ENCODE data around the gene CAMKK1. TPM values are rescaled to one million over a fixed set of nuclear protein-coding genes. Genes with fewer than 3 reads are reported as not detected.
A peak's percentile ranks its signal among the peaks of the same experiment; 100 is the strongest.

CAMKK1 gene
- polyA plus RNA-seq, 1 of the 3 experiments (the other 2 are of a cell fraction), result 6.8 TPM

GRCh38 chr17:3845621-3846436 is 47.0 kb downstream of the CAMKK1 start, which contains the start of gene NCBP3 (continued):
- TF ChIP-seq MAX (IDR thresholded peaks at IDR 0.05; ENCODE audit: low read depth) (no peak; the same call in 1 of the 2 replicates), SIN3A (IDR thresholded peaks at IDR 0.05; ENCODE audit: borderline replicate concordance, low read depth, low read length) (peak; percentile 96; the same call in 1 of the 2 replicates)

- no peaks in the 10 kb centered on the region for H3K9me3 ChIP-seq
- no peaks in the 10 kb centered on the region for H3K27me3 ChIP-seq (ENCODE audit: insufficient read depth)
- H3K9me2 ChIP-seq, result no peaks in the 10 kb centered on the region
- H3K36me3 ChIP-seq (replicated peaks in 1 of 2; ENCODE audit: control insufficient read depth in 1 of 2, insufficient read depth in 2 of 2, low read length in 1 of 2), result peaks cover 18 to 24% of the 10 kb centered on the region in 2 experiments
- peak overlapping the region; percentile 85 to 96 for H3K4me3 ChIP-seq (ENCODE audit: low read depth in 2 of 2, low read length in 1 of 2)
- H3K79me2 ChIP-seq (ENCODE audit: insufficient read depth), result peaks cover 53% of the 10 kb centered on the region
- no peak for TF ChIP-seq IRF3 (IDR thresholded peaks at IDR 0.05; ENCODE audit: low read depth, low read length)
- no peak for TF ChIP-seq SMC3 (IDR thresholded peaks at IDR 0.05; ENCODE audit: low read depth, low read length)
- TF ChIP-seq SIN3A (IDR thresholded peaks at IDR 0.05; ENCODE audit: borderline replicate concordance, low read depth, low read length), result no peak
- no peak for TF ChIP-seq USF1 (IDR thresholded peaks at IDR 0.05; ENCODE audit: borderline replicate concordance, low read depth)
- TF ChIP-seq ZBTB33 (IDR thresholded peaks at IDR 0.05; ENCODE audit: borderline replicate concordance, low read depth), result no peak
- TF ChIP-seq JUND (IDR thresholded peaks at IDR 0.05), result no peak
- no peak for TF ChIP-seq RAD21 (IDR thresholded peaks at IDR 0.05; ENCODE audit: low read length)
- no peak for TF ChIP-seq RCOR1 (IDR thresholded peaks at IDR 0.05; ENCODE audit: low read length)
- TF ChIP-seq FOXJ3 (CRISPR knock-in tag; IDR thresholded peaks at IDR 0.05), result no peak
- TF ChIP-seq USF2 (IDR thresholded peaks at IDR 0.05; ENCODE audit: borderline replicate concordance, low read depth, low read length), result no peak
- TF ChIP-seq REST (IDR thresholded peaks at IDR 0.05; ENCODE audit: low read depth, low read length), result no peak
- TF ChIP-seq CTCF (IDR thresholded peaks at IDR 0.05), result no peak
- ChIA-PET POLR2A (interaction anchor here (0.7 to 1.0 kb wide), 3 partner anchors 105 to 122 kb away, joined by 3 to 5 read pairs (median 3); partner anchors contain the start of gene HASPIN), CTCF (interaction anchor here (0.8 to 9.7 kb wide), 19 partner anchors 9 to 230 kb away, joined by 3 to 74 read pairs (median 4); partner anchors contain the start of gene ITGAE)
- H3K4me2 ChIP-seq, result peak overlapping the region; percentile 97
- 3% methylated on average over 6 of the region's 8 CpGs for WGBS (ENCODE audit: low lambda C conversion rate)
- peaks cover 3 to 9% of the 10 kb centered on the region in 2 experiments; a peak in 3 of 4 replicates for H3K4me1 ChIP-seq (ENCODE audit: control insufficient read depth in 1 of 2, insufficient read depth in 2 of 2, low read depth in 1 of 2, low read length in 1 of 2)
- no peak for DNase-seq
- peak overlapping the region; percentile 94 for H3K9ac ChIP-seq
- no peaks in the 10 kb centered on the region for H3F3A ChIP-seq (replicated peaks; ENCODE audit: insufficient read depth)
- H4K20me1 ChIP-seq (ENCODE audit: insufficient read depth), result peaks cover 26% of the 10 kb centered on the region
- peak overlapping the region; percentile 89; the same call in 1 of the 2 replicates for H2AFZ ChIP-seq (ENCODE audit: low read depth)
- peak overlapping the region; percentile 83 to 89; a peak in 3 of 4 replicates for H3K27ac ChIP-seq (ENCODE audit: low read depth in 2 of 2, low read length in 1 of 2)
Observed at GRCh38 chr17:3845291-3845620, 47.6 kb downstream of the CAMKK1 start.
